ENCODE results near the gene SLC39A11. TPM values are rescaled to one million over a fixed set of nuclear protein-coding genes. Genes with fewer than 3 reads are reported as not detected.

Gene SLC39A11
- total and polyA plus RNA-seq, 2 of the 13 experiments (the other 11 are each of a cell fraction or from before 2014, with no cell fraction given): 17.2 to 31.5 TPM

- H3K36me3 ChIP-seq (replicated peaks in 1 of 2; ENCODE audit: control insufficient read depth in 1 of 2, insufficient read depth in 2 of 2, low read length in 2 of 2): no peaks in the 10 kb centered on the region
- no peak for TF ChIP-seq THYN1 (CRISPR knock-in tag; IDR thresholded peaks at IDR 0.05; ENCODE audit: borderline replicate concordance, low read depth)
- TF ChIP-seq RBFOX2 (IDR thresholded peaks at IDR 0.05; ENCODE audit: low read depth, low read length): no peak
- TF ChIP-seq, protein P1, sequence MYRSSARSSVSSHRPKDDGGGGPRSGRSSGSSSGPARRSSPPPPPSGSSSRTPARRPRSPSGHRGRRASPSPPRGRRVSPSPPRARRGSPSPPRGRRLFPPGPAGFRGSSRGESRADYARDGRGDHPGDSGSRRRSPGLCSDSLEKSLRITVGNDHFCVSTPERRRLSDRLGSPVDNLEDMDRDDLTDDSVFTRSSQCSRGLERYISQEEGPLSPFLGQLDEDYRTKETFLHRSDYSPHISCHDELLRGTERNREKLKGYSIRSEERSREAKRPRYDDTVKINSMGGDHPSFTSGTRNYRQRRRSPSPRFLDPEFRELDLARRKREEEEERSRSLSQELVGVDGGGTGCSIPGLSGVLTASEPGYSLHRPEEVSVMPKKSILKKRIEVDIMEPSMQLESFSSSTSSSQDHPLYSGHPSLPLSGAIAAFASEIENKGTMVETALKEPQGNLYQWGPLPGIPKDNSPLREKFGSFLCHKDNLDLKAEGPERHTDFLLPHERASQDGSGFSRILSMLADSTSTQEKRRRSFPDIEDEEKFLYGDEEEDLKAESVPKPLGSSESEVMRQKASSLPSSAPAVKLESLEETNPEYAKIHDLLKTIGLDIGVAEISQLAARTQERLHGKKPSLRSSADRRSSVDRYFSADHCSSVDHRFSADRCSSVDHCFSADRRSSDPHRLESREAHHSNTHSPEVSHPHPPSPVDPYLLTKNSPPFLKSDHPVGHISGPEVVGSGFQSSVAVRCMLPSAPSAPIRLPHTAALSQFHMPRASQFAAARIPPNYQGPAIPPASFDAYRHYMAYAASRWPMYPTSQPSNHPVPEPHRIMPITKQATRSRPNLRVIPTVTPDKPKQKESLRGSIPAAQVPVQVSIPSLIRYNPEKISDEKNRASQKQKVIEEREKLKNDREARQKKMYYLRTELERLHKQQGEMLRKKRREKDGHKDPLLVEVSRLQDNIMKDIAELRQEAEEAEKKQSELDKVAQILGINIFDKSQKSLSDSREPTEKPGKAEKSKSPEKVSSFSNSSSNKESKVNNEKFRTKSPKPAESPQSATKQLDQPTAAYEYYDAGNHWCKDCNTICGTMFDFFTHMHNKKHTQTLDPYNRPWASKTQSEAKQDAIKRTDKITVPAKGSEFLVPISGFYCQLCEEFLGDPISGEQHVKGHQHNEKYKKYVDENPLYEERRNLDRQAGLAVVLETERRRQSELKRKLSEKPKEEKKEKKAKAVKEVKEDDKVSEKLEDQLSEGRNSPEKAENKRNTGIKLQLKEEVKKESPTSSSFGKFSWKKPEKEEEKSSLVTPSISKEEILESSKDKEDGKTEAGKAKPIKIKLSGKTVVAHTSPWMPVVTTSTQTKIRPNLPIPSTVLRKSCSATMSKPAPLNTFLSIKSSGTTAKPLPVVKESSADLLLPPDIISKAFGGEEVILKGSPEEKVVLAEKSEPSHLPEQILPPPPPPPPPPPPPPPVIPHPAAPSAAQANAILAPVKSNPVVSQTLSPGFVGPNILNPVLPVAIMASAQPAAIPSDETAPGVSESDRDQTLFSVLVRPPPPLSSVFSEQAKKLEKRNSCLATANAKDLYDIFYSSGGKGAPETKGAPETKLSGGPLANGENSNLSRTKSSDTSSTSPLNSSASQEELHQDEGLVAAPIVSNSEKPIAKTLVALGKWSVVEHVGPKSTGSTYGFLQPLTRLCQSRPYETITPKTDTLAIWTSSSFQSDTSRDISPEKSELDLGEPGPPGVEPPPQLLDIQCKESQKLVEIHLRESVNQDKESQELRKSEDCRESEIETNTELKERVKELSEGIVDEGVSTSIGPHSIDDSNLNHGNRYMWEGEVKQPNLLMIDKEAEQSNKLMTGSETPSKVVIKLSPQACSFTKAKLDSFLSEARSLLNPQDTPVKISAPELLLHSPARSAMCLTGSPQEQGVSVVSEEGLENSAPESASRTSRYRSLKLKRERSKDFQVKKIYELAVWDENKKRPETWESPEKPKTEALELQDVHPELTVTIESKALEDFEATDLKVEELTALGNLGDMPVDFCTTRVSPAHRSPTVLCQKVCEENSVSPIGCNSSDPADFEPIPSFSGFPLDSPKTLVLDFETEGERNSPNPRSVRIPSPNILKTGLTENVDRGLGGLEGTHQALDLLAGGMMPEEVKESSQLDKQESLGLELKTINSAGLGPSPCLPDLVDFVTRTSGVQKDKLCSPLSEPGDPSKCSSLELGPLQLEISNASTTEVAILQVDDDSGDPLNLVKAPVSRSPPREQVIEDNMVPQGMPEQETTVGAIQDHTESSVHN (CRISPR knock-in tag; IDR thresholded peaks at IDR 0.05): no peak
- TF ChIP-seq ZNF138 (CRISPR knock-in tag; IDR thresholded peaks at IDR 0.05; ENCODE audit: low read depth): no peak
- intact Hi-C loops (cut with micrococcal nuclease; ENCODE audit: unreplicated experiment) (no loop called here), in situ Hi-C loops (cut with HindIII; ENCODE audit: extremely low pct_ligation_motif_present, low pct_unique_long_range_greater_than_20kb) (no loop called here)
- BruUV-seq (replicated peaks): no TSS peak
- no peak overlapping the region for H3K27ac ChIP-seq (ENCODE audit: extremely low read length, insufficient read depth, low read length)
- H3K27me3 ChIP-seq (ENCODE audit: control insufficient read depth in 1 of 2, insufficient read depth in 2 of 2, low read length in 2 of 2): no peaks in the 10 kb centered on the region
- H2AFZ ChIP-seq (ENCODE audit: low read length): no peak overlapping the region
- H3K9ac ChIP-seq (ENCODE audit: insufficient read depth, low read depth, low read length): no peak overlapping the region
- H3K4me3 ChIP-seq (replicated peaks in 1 of 3; ENCODE audit: insufficient read depth in 1 of 3, low read depth in 2 of 3, low read length in 3 of 3): no peak overlapping the region
- ChIA-PET CTCF (ENCODE audit: low intra/inter-chr PET ratio, low total read pairs) (no interaction called here), POLR2A (no interaction called here)
- H3K4me2 ChIP-seq (ENCODE audit: low read depth, low read length): no peak overlapping the region
- DNase-seq (ENCODE audit: low spot score): no peak
- H3K9me3 ChIP-seq (ENCODE audit: low read length): peaks cover 13% of the 10 kb centered on the region
- H3K4me1 ChIP-seq (ENCODE audit: insufficient read depth, low read length): peaks cover 7% of the 10 kb centered on the region
- no peak for FAIRE-seq
- H3K79me2 ChIP-seq (ENCODE audit: insufficient read depth, low read length): no peaks in the 10 kb centered on the region
- no peak for ATAC-seq
- no peaks in the 10 kb centered on the region for H4K20me1 ChIP-seq (ENCODE audit: insufficient read depth, low read length)
These were observed 230.7 kb downstream of the SLC39A11 start for GRCh38 chr17:72861811-72862210.

All from HepG2 (cell line).